Measurements from ENCODE around the gene NFAM1. TPM values are rescaled to one million over a fixed set of nuclear protein-coding genes. Genes with fewer than 3 reads are reported as not detected.

NFAM1 gene
- not detected in 2 replicates for total RNA-seq

DNA sequence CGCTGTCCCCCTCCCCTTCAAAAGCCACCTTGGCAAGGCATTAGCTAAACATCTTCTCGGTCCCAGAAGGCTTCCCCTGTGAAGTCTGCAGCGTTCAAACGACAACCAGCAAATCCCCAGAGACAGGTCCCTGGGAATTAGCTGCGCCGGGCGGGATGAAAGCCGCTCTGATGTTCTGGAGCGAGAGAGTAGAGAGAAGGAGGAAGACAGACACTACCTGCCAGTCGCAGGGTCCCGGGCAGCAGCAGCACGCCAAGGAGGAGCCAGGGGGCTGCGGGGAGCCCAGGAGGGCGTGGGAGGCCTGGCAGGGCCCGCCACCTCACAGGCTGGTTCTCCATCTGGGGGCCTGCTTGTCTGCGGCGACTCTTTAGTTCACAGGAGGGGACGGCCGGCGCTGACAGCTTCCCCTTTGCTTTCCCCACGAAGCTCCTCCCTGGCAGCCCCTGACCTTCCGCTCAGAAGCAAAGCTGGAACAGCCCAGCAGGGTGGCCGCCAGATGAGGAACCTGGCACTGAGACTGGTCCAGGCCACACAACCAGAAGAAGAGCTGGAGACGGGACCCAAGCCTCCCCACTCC is at the start of gene NFAM1:
NFAM1 (minus strand) TSS at position 384 of the 577 bp plus-strand sequence; CDS start at position 338, 46 bp downstream.

Other genes with a start within 250 kb of the NFAM1 start
- gene TCF20, start 161.8 kb downstream of the NFAM1 start, total RNA-seq: 21.6 and 23.7 TPM in 2 replicates
- gene RRP7A, start 87.4 kb upstream of the NFAM1 start, total RNA-seq: 14.3 and 31.4 TPM in 2 replicates
- gene SERHL2, start 121.6 kb upstream of the NFAM1 start, total RNA-seq: 0.48 and 2.8 TPM in 2 replicates
- gene POLDIP3, start 182.5 kb upstream of the NFAM1 start, total RNA-seq: 33.0 and 50.7 TPM in 2 replicates
- 0.40 TPM in 1 of 2 replicates, not detected in the other for gene ATP5MGL, start 208.2 kb upstream of the NFAM1 start, total RNA-seq
- gene CYB5R3, start 217.0 kb upstream of the NFAM1 start, total RNA-seq: 131 and 189 TPM in 2 replicates

Measured in epithelial cell of alveolus of lung (primary cell).